Hepatic stellate cell (primary cell): ENCODE data around the gene PARP11.
A peak's percentile ranks its signal among the peaks of the same experiment; 100 is the strongest.

Experiments
- DNase-seq: peaks from one replicate; pipeline ENCODE4 v3.0.0; 2011; ENCODE audit warnings: low spot score

Gene PARP11

GRCh38 chr12:3821441-3821840 lies 51.8 kb downstream of the PARP11 start:
- no peak for DNase-seq

GRCh38 chr12:3820122-3820521 lies 53.1 kb downstream of the PARP11 start:
- DNase-seq, result peak; percentile 40

- no peak for DNase-seq
Measured at GRCh38 chr12:3816266-3816665, 56.9 kb downstream of the PARP11 start.

- DNase-seq, result no peak
Measured at GRCh38 chr12:3815094-3815766, 58.0 kb downstream of the PARP11 start.

GRCh38 chr12:3810540-3810939 lies 62.7 kb downstream of the PARP11 start:
- DNase-seq, result no peak

GRCh38 chr12:3810016-3810370 lies 63.2 kb downstream of the PARP11 start:
- DNase-seq, result no peak

GRCh38 chr12:3809357-3810015 lies 63.7 kb downstream of the PARP11 start:
- no peak for DNase-seq

- DNase-seq, result no peak
Measured at GRCh38 chr12:3805077-3805476, 68.1 kb downstream of the PARP11 start.

- peak; percentile 36 for DNase-seq
Measured at GRCh38 chr12:3803865-3804472, 69.2 kb downstream of the PARP11 start.

GRCh38 chr12:3802721-3803120 lies 70.5 kb downstream of the PARP11 start:
- DNase-seq, result no peak

- no peak for DNase-seq
Measured at GRCh38 chr12:3797531-3798048, 75.6 kb downstream of the PARP11 start.

- DNase-seq, result no peak
Measured at GRCh38 chr12:3795492-3796133, 77.6 kb downstream of the PARP11 start.

- DNase-seq, result no peak
Measured at GRCh38 chr12:3795066-3795465, 78.1 kb downstream of the PARP11 start.

GRCh38 chr12:3792623-3793288 lies 80.4 kb downstream of the PARP11 start:
- DNase-seq, result no peak

GRCh38 chr12:3791256-3791874 lies 81.8 kb downstream of the PARP11 start:
- no peak for DNase-seq

GRCh38 chr12:3790642-3791041 lies 82.6 kb downstream of the PARP11 start:
- DNase-seq, result no peak

GRCh38 chr12:3789838-3790237 lies 83.4 kb downstream of the PARP11 start:
- no peak for DNase-seq

GRCh38 chr12:3777206-3777809 lies 95.9 kb downstream of the PARP11 start:
- peak; percentile 38 for DNase-seq

- DNase-seq, result no peak
Measured at GRCh38 chr12:3775385-3776035, 97.7 kb downstream of the PARP11 start.

GRCh38 chr12:3772380-3772779 lies 100.8 kb downstream of the PARP11 start:
- no peak for DNase-seq

GRCh38 chr12:3771853-3772252 lies 101.3 kb downstream of the PARP11 start:
- no peak for DNase-seq
